Muscle of arm (tissue), 12 donors: Measurements from ENCODE around the gene NRG3. TPM values are rescaled to one million over a fixed set of nuclear protein-coding genes. Genes with fewer than 3 reads are reported as not detected.
A peak's percentile ranks its signal among the peaks of the same experiment; 100 is the strongest.

ENCODE experiments used
- DNase-seq: peaks from one replicate; pipeline ENCODE4 v3.0.0-alpha.2; 2013
- polyA plus RNA-seq, 12 donors: library from polyadenylated mRNA; unstranded; fragments of 120-200 nt; gene quantifications; one replicate each; pipeline ENCODE4 v1.2.1, GENCODE V29; 2013; ENCODE audit not compliant: insufficient read length in 12 of 12

NRG3 gene
- polyA plus RNA-seq, 12 donors, result 0.07 to 2.1 (median 0.31) TPM; not detected in 3

GRCh38 chr10:82089327-82089726 is 214.3 kb downstream of the NRG3 start:
- no peak for DNase-seq

GRCh38 chr10:82091413-82091812 is 216.4 kb downstream of the NRG3 start:
- no peak for DNase-seq

GRCh38 chr10:82092111-82092510 is 217.1 kb downstream of the NRG3 start:
- no peak for DNase-seq

GRCh38 chr10:82124713-82125112 is 249.7 kb downstream of the NRG3 start:
- no peak for DNase-seq

- no peak for DNase-seq
These were observed 253.5 kb downstream of the NRG3 start for GRCh38 chr10:82128527-82128926.

GRCh38 chr10:82136103-82136502 is 261.1 kb downstream of the NRG3 start:
- DNase-seq, result no peak

GRCh38 chr10:82144153-82144552 is 269.2 kb downstream of the NRG3 start:
- DNase-seq, result no peak

GRCh38 chr10:82148764-82149163 is 273.8 kb downstream of the NRG3 start:
- no peak for DNase-seq

GRCh38 chr10:82149674-82150073 is 274.7 kb downstream of the NRG3 start:
- DNase-seq, result no peak

- no peak for DNase-seq
These were observed 275.3 kb downstream of the NRG3 start for GRCh38 chr10:82150123-82150900.

GRCh38 chr10:82160307-82160706 is 285.3 kb downstream of the NRG3 start:
- no peak for DNase-seq

- no peak for DNase-seq
These were observed 286.3 kb downstream of the NRG3 start for GRCh38 chr10:82161264-82161663.

GRCh38 chr10:82162549-82163195 is 287.7 kb downstream of the NRG3 start:
- DNase-seq, result no peak

GRCh38 chr10:82171899-82172298 is 296.9 kb downstream of the NRG3 start:
- no peak for DNase-seq

GRCh38 chr10:82176587-82176986 is 301.6 kb downstream of the NRG3 start:
- no peak for DNase-seq

- DNase-seq, result no peak
These were observed 315.7 kb downstream of the NRG3 start for GRCh38 chr10:82190432-82191260.

GRCh38 chr10:82191653-82192052 is 316.7 kb downstream of the NRG3 start:
- DNase-seq, result no peak

GRCh38 chr10:82192665-82193064 is 317.7 kb downstream of the NRG3 start:
- no peak for DNase-seq

- DNase-seq, result no peak
These were observed 319.4 kb downstream of the NRG3 start for GRCh38 chr10:82194419-82194818.

GRCh38 chr10:82206831-82207230 is 331.8 kb downstream of the NRG3 start:
- DNase-seq, result no peak

GRCh38 chr10:82208726-82209125 is 333.7 kb downstream of the NRG3 start:
- no peak for DNase-seq

- no peak for DNase-seq
These were observed 335.3 kb downstream of the NRG3 start for GRCh38 chr10:82210331-82210730.

- peak; percentile 10 for DNase-seq
These were observed 336.4 kb downstream of the NRG3 start for GRCh38 chr10:82211346-82211745.
